GM23248 (cell line): ENCODE results near the gene WDR27. TPM values are rescaled to one million over a fixed set of nuclear protein-coding genes. Genes with fewer than 3 reads are reported as not detected.
"Not testable (repeated sequence)": the region's sequence is repeated elsewhere in the genome, so short reads cannot be mapped to it uniquely, and the experiment has no call there.

ENCODE experiments used
- DNase-seq: peaks from one replicate; pipeline ENCODE4 v3.0.0-alpha.2; 2015
- H2AFZ ChIP-seq: fragments of 200-600 bp; sonication (generic); 2 replicates; pipeline ENCODE4 v1.6.1; 2016; ENCODE audit warnings: antibody characterized with exemption
- H3F3A ChIP-seq: fragments of 200-600 bp; sonication (generic); 2 replicates; pipeline ENCODE4 v1.6.1; 2016; ENCODE audit warnings: mild to moderate bottlenecking, antibody characterized with exemption, mixed run types; ENCODE audit not compliant: insufficient read depth
- H3K27ac ChIP-seq: fragments of 200-600 bp; sonication (generic); 2 replicates; pipeline ENCODE4 v1.5.1; 2016; ENCODE audit warnings: mild to moderate bottlenecking
- H3K27me3 ChIP-seq: fragments of 200-600 bp; sonication (generic); replicated peaks from 2 replicates; pipeline ENCODE4 v1.6.1; 2016; ENCODE audit warnings: mild to moderate bottlenecking; ENCODE audit not compliant: insufficient read depth
- H3K36me3 ChIP-seq: fragments of 200-600 bp; sonication (generic); 2 replicates; pipeline ENCODE4 v1.6.1; 2016; ENCODE audit warnings: low read depth, mild to moderate bottlenecking
- H3K4me1 ChIP-seq: fragments of 200-600 bp; sonication (generic); 2 replicates; pipeline ENCODE4 v1.6.1; 2016; ENCODE audit warnings: mild to moderate bottlenecking; ENCODE audit not compliant: insufficient read depth
- H3K4me2 ChIP-seq: fragments of 200-600 bp; sonication (generic); one replicate; pipeline ENCODE4 v1.6.1; 2016; ENCODE audit warnings: mild to moderate bottlenecking; ENCODE audit not compliant: unreplicated experiment
- H3K4me3 ChIP-seq: fragments of 200-600 bp; sonication (generic); 2 replicates; pipeline ENCODE4 v1.5.1; 2016; ENCODE audit warnings: mild to moderate bottlenecking
- H3K79me2 ChIP-seq: fragments of 200-600 bp; sonication (generic); 2 replicates; pipeline ENCODE4 v1.6.1; 2016; ENCODE audit warnings: mild to moderate bottlenecking; ENCODE audit not compliant: insufficient read depth
- H3K9ac ChIP-seq: fragments of 200-600 bp; sonication (generic); 2 replicates; pipeline ENCODE4 v1.6.1; 2016; ENCODE audit warnings: mild to moderate bottlenecking
- H3K9me2 ChIP-seq: fragments of 200-600 bp; sonication (generic); 2 replicates; pipeline ENCODE4 v1.6.1; 2016; ENCODE audit warnings: mixed run types, mild to moderate bottlenecking, moderate library complexity; ENCODE audit not compliant: insufficient read depth
- H3K9me3 ChIP-seq: fragments of 200-600 bp; sonication (generic); one replicate; pipeline ENCODE4 v1.6.1; 2017; ENCODE audit warnings: low read depth
- H4K20me1 ChIP-seq: fragments of 200-600 bp; sonication (generic); 2 replicates; pipeline ENCODE4 v1.6.0; 2016; ENCODE audit not compliant: insufficient read depth
- EZH2 ChIP-seq: fragments of 200-600 bp; sonication (generic); IDR thresholded peaks from 2 replicates; pipeline ENCODE4 v1.6.1; 2018; ENCODE audit warnings: antibody characterized with exemption, mild to moderate bottlenecking; ENCODE audit not compliant: insufficient read depth, poor library complexity, severe bottlenecking
- EZH2phosphoT487 ChIP-seq: fragments of 200-600 bp; sonication (generic); IDR thresholded peaks from 2 replicates; pipeline ENCODE4 v1.6.1; 2018; ENCODE audit warnings: antibody characterized with exemption, moderate library complexity, mild to moderate bottlenecking, low read depth; ENCODE audit not compliant: insufficient read depth
- WGBS, 2 experiments: methylation state at CpG; one replicate each; pipeline ENCODE4 v1.1.6; 2015 to 2017; ENCODE audit warnings: low lambda C conversion rate in 2 of 2, low coverage in 1 of 2; ENCODE audit errors: missing lambda C conversion rate in 2 of 2; 5-methylcytosine and 5-hydroxymethylcytosine counted together
- in situ Hi-C: fragments of 300-500 bp; cut with MboI; formaldehyde crosslinking; loops from 2 replicates; pipeline ENCODE4 v1.15.0; 2020
- polyA plus RNA-seq: library from polyadenylated mRNA; unstranded; fragments of >200 nt; fragmentation: Nextera tagmentation; extraction: Ambion mirVana; gene quantifications from 2 replicates; pipeline ENCODE4 v1.2.1, GENCODE V29; 2016
- total RNA-seq: library from RNA; depleted of rRNA; stranded (reverse); fragments of >200 nt; shearing (Covaris generic); gene quantifications from 2 replicates; pipeline ENCODE4 v1.2.3, GENCODE V29; 2014

Gene WDR27
- total and polyA plus RNA-seq, 2 experiments from 2014 or later: 9.2 to 9.3 TPM

DNA sequence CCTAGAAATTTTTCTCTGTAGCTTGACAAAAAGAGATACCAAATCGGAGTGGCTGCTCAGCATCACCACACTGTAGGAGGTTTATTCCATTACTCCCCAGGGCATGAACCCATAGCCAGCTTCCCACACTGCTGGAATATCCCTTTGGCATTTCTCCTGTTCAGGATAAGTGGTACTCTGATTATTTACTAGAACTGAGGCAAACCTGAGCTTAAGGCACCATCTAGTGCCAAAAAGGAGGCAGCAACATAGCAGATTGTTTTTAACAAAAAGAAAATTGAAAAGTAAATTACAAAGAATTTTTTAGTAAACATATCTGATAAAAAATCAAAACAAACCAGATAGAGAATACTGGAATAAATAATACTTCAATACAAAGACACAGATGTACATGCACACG lies 181.7 kb downstream of the WDR27 start:
- Histone ChIP-seq H3K27me3 (no peaks in the 10 kb centered on the region), H3K4me3 (no peak overlapping the region), H3F3A (no peaks in the 10 kb centered on the region), H3K79me2 (no peaks in the 10 kb centered on the region), H3K36me3 (no peaks in the 10 kb centered on the region), H3K4me2 (no peak overlapping the region), H3K9me3 (no peaks in the 10 kb centered on the region), H2AFZ (peak overlapping the region; percentile 4; the same call in 1 of the 2 replicates), H3K4me1 (peaks cover 4% of the 10 kb centered on the region; the same call in 1 of the 2 replicates), H3K9ac (peak overlapping the region; percentile 4; the same call in 1 of the 2 replicates), H3K27ac (no peak overlapping the region), H3K9me2 (no peaks in the 10 kb centered on the region), H4K20me1 (no peaks in the 10 kb centered on the region)
- in situ Hi-C loops: no loop called here
- WGBS, 2 experiments: 39 to 53% methylated on average over 2 of the region's 2 CpGs
- TF ChIP-seq EZH2phosphoT487 (no peak), EZH2 (no peak)
- peak; percentile 77 for DNase-seq

DNA sequence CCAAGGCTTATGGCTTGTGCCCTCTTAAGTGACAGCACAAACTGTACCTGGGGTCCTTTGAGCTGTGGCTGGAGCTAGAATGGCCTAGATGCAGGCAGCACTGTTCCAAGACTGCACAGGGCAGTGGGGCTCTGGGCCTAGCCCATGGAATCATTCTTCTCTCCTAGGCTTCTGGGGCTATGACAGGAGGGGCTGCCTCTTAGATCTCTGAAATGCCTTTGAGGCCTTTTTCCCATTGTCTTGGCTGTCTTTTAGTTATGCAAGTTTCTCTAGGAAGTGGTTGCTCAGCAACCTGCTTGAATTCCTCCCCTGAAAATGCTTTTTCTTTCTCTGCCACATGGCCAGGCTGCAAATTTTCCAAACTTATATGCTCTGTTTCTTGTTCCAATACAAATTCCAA lies 183.4 kb downstream of the WDR27 start:
- Histone ChIP-seq H3K9me2 (no peaks in the 10 kb centered on the region), H3K9ac (no peak overlapping the region), H2AFZ (no peak overlapping the region), H3K27me3 (no peaks in the 10 kb centered on the region), H3K4me2 (no peak overlapping the region), H3K4me1 (peaks cover 4% of the 10 kb centered on the region; the same call in 1 of the 2 replicates), H3K36me3 (no peaks in the 10 kb centered on the region), H4K20me1 (no peaks in the 10 kb centered on the region), H3K9me3 (no peaks in the 10 kb centered on the region), H3K4me3 (no peak overlapping the region), H3K79me2 (no peaks in the 10 kb centered on the region), H3F3A (no peaks in the 10 kb centered on the region), H3K27ac (no peak overlapping the region)
- in situ Hi-C loops: loop anchor here (10.0 kb wide), 1 partner anchor 564 kb away; no protein-coding TSS in a partner anchor
- TF ChIP-seq EZH2phosphoT487 (no peak), EZH2 (no peak)
- no peak for DNase-seq

DNA sequence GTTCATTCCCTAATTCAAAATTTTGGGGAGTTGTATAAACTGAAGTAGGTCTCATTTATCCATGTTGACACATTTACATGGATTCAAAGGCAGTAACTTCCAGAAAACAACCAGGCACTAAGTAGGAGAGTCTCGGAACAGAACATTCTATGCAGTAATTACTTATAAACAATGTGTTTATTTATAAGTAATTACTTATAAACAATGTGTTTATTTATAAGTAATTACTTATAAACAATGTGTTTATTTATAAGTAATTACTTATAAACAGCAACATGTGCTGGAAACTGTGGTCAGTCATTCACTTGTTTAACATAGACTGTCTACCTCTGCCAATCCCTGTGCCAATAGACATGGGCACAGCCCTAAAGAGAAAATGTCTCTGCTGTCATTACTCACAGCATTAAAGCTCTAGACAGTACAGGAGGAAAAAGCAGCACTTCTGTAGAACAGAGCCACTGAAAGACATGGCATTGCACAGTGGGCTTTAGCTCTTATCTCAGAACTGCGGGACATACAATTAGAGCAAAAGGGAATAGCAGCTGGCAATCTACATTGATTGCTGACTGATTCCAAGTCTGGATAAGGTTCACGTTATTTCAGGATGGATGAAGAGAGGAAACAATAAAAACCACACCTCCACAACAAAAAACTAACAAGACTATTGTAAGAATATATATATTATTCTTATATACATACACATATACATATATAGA lies 188.2 kb downstream of the WDR27 start:
- H3K9me2 ChIP-seq: no peaks in the 10 kb centered on the region
- H3K4me3 ChIP-seq: no peak overlapping the region
- no peak overlapping the region for H3K27ac ChIP-seq
- H3K79me2 ChIP-seq: no peaks in the 10 kb centered on the region
- H3F3A ChIP-seq: no peaks in the 10 kb centered on the region
- WGBS, 2 experiments: 87 to 92% methylated on average over 3 of the region's 3 CpGs
- in situ Hi-C loops: loop anchor here (10.0 kb wide), 1 partner anchor 559 kb away; no protein-coding TSS in a partner anchor
- no peak for DNase-seq
- H3K9me3 ChIP-seq: no peaks in the 10 kb centered on the region
- no peaks in the 10 kb centered on the region for H4K20me1 ChIP-seq
- no peaks in the 10 kb centered on the region for H3K4me1 ChIP-seq
- H3K36me3 ChIP-seq: no peaks in the 10 kb centered on the region
- TF ChIP-seq EZH2: no peak
- no peak for TF ChIP-seq EZH2phosphoT487
- no peaks in the 10 kb centered on the region for H3K27me3 ChIP-seq
- H2AFZ ChIP-seq: no peak overlapping the region
- no peak overlapping the region for H3K9ac ChIP-seq
- H3K4me2 ChIP-seq: no peak overlapping the region

DNA sequence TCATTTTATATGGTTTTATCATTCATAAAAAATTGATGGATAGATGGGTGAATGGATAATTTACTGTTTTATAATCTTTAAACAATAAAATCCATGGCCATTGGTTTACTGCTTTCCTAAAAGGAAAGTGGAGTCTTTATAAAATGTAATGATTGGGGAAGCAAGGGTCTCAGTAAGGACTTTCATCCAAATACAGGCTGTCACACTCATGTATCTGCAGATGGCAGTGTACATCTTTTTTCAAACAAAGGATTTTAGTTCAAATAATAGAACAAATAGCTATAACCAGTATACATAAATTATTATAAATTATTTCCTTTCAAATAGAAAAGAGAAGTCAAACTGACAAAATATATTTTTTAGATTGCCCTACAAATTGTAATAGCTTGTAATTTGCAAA lies 190.0 kb downstream of the WDR27 start:
- H3F3A ChIP-seq, DNase-seq, H4K20me1 ChIP-seq, H3K79me2 ChIP-seq, H3K9me3 ChIP-seq, H3K4me3 ChIP-seq, H3K9me2 ChIP-seq, H2AFZ ChIP-seq, H3K27ac ChIP-seq, H3K9ac ChIP-seq, H3K4me2 ChIP-seq, H3K4me1 ChIP-seq, H3K36me3 ChIP-seq, H3K27me3 ChIP-seq: not testable (repeated sequence)
- in situ Hi-C loops: loop anchor here (10.0 kb wide), 1 partner anchor 557 kb away; no protein-coding TSS in a partner anchor

DNA sequence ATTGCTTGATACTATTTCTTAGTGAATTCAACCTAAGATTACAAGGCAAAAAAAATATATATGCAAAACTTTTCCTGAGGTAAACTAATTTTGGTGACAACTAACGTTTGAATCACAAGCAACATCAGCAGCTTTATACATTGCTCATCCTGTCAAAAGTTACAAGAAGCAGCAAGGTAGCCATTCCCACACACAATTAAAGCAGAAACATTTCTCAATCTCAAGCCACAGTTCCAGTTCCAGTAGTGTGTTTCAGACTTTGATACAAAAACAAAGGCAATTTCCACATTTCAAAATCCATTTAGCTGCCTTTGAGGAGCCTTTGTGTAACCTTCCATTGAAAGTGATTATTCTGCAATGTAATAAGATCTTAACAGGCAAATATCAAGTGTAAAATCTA lies 191.0 kb downstream of the WDR27 start:
- TF ChIP-seq EZH2phosphoT487 (no peak), EZH2 (no peak)
- 41 to 42% methylated on average over 1 of the region's 1 CpG for WGBS, 2 experiments
- no peaks in the 10 kb centered on the region for H3K4me1 ChIP-seq
- H3K9me3 ChIP-seq: no peaks in the 10 kb centered on the region
- in situ Hi-C loops: loop anchor here (10.0 kb wide), 1 partner anchor 556 kb away; no protein-coding TSS in a partner anchor
- H3K4me2 ChIP-seq: no peak overlapping the region
- no peak overlapping the region for H3K27ac ChIP-seq
- 0 out of 2 replicates have a peak overlapping the region, but pooled peaks have one; percentile 34 for H2AFZ ChIP-seq
- no peaks in the 10 kb centered on the region for H3K27me3 ChIP-seq
- H3K79me2 ChIP-seq: no peaks in the 10 kb centered on the region
- no peaks in the 10 kb centered on the region for H3F3A ChIP-seq
- H3K9me2 ChIP-seq: no peaks in the 10 kb centered on the region
- no peak for DNase-seq
- no peak overlapping the region for H3K9ac ChIP-seq
- no peaks in the 10 kb centered on the region for H4K20me1 ChIP-seq
- H3K4me3 ChIP-seq: no peak overlapping the region
- H3K36me3 ChIP-seq: no peaks in the 10 kb centered on the region
